ENCODE measurements around the gene HDAC10.
"Not testable (repeated sequence)": the region's sequence is repeated elsewhere in the genome, so short reads cannot be mapped to it uniquely, and the experiment has no call there.

The HDAC10 gene

GRCh38 chr22:50216684-50217520 lies 34.2 kb downstream of the HDAC10 start:
- DNase-seq (ENCODE audit: low read depth), result no peak

- DNase-seq (ENCODE audit: low read depth), result no peak
Observed at GRCh38 chr22:50216055-50216683, 34.9 kb downstream of the HDAC10 start.

GRCh38 chr22:50215297-50216054 lies 35.6 kb downstream of the HDAC10 start:
- no peak for DNase-seq (ENCODE audit: low read depth)

- DNase-seq (ENCODE audit: low read depth), result no peak
Observed at GRCh38 chr22:50213263-50213662, 37.8 kb downstream of the HDAC10 start.

- DNase-seq (ENCODE audit: low read depth), result no peak
Observed at GRCh38 chr22:50211147-50211546, 39.9 kb downstream of the HDAC10 start.

GRCh38 chr22:50210378-50211139 lies 40.5 kb downstream of the HDAC10 start:
- DNase-seq (ENCODE audit: low read depth), result no peak

- DNase-seq (ENCODE audit: low read depth), result peak; percentile 45
Observed at GRCh38 chr22:50209893-50210292, 41.2 kb downstream of the HDAC10 start.

- no peak for DNase-seq (ENCODE audit: low read depth)
Observed at GRCh38 chr22:50208939-50209892, 41.8 kb downstream of the HDAC10 start.

- DNase-seq (ENCODE audit: low read depth), result no peak
Observed at GRCh38 chr22:50208430-50208938, 42.6 kb downstream of the HDAC10 start.

GRCh38 chr22:50207383-50208140 lies 43.5 kb downstream of the HDAC10 start:
- no peak for DNase-seq (ENCODE audit: low read depth)

GRCh38 chr22:50206599-50206998 lies 44.5 kb downstream of the HDAC10 start:
- DNase-seq (ENCODE audit: low read depth), result no peak

- no peak for DNase-seq (ENCODE audit: low read depth)
Observed at GRCh38 chr22:50205781-50206569, 45.1 kb downstream of the HDAC10 start.

- DNase-seq (ENCODE audit: low read depth), result not testable (repeated sequence)
Observed at GRCh38 chr22:50204998-50205397, 46.1 kb downstream of the HDAC10 start.

GRCh38 chr22:50204571-50204970 lies 46.5 kb downstream of the HDAC10 start:
- no peak for DNase-seq (ENCODE audit: low read depth)

- DNase-seq (ENCODE audit: low read depth), result no peak
Observed at GRCh38 chr22:50203288-50203687, 47.8 kb downstream of the HDAC10 start.

GRCh38 chr22:50202130-50202666 lies 48.9 kb downstream of the HDAC10 start:
- DNase-seq (ENCODE audit: low read depth), result no peak

- no peak for DNase-seq (ENCODE audit: low read depth)
Observed at GRCh38 chr22:50201191-50202129, 49.6 kb downstream of the HDAC10 start.
